ENCODE data around the gene ELMO1.

The ELMO1 gene

DNA sequence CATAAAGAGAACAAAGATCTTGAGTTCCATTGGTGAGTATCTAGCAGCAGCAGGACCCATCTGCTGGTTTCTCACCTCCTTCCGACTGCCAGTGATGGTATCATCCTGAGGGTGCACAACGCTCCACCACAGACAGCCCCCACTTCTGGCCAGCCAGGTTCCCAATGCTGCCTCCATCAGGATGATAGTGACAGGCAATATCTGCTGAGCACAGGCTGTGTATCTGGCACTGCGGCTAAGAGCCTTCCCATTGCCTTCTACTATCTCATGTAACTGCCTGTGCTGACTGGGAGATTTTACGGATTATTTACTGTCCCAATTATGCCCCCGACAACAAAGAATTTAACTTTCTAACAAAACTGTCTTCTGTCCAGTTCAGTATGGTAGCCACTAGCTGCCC, 372.0 kb downstream of the ELMO1 start:
- no peak for DNase-seq

- no peak for DNase-seq
These were observed 374.3 kb downstream of the ELMO1 start for GRCh38 chr7:37074370-37074769.

- no peak for DNase-seq
These were observed 377.5 kb downstream of the ELMO1 start for GRCh38 chr7:37071124-37071523.

GRCh38 chr7:37070471-37070870, 378.2 kb downstream of the ELMO1 start:
- DNase-seq: no peak

DNA sequence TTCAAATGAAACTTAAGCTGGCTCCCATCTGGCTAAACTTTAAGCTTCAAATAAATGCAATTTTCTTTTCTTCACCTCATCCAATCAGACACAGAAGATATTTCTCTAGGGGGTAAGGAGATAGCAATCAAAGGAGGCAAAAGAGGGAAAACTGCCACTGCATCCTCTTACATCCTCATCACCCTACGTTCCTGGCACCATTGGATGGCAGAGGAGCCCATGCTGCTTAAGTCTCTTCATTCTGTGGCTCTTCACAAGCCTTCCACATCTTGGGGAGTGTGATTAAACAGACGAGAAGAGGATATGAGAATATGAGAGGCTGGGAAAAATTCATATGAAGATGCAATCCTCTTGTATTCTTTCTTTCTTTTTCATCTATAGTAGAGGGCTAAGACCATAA, 378.6 kb downstream of the ELMO1 start:
- no peak for DNase-seq

- DNase-seq: no peak
These were observed 379.3 kb downstream of the ELMO1 start for GRCh38 chr7:37069336-37069735.

- no peak for DNase-seq
These were observed 379.8 kb downstream of the ELMO1 start for GRCh38 chr7:37068902-37069301.

DNA sequence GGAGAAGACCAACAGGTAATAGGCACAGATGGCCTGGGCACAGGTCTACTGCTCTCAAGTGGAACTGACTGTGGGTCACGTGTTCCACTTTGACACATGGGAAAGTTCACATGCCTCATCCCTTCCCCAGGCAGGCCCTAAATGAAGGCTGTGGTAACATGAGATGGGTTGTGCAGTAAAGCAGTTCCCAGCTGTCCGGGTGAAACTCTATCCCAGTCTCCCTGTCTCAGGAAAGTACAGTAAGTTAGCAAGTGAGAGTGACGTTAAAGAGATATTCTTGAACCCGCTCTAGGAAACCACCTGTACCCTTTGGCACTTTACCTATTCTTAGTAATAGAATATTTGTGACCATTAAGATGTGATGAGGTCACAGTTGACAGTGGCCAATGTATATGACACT, 380.6 kb downstream of the ELMO1 start:
- DNase-seq: no peak

DNA sequence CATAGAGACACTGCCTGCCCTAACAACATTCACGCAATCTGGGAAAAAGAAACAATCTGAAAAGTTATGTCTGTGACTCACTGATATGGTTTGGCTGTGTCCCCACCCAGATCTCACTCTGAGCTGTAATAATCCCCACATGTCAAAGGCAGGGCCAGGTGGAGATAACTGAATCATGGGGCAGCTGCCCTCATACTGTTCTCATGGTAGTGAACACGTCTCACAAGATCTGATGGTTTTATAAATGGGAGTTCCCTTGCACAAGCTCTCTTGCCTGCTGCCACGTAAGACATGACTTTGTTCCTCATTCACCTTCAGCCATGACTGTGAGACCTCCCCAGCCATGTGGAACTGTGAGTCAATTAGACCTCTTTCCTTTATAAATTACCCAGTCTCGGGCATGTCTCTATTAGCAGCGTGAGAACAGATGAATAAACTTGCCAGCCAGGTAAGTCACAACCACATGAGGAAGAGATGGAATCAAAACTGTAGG, 382.8 kb downstream of the ELMO1 start:
- DNase-seq: no peak

GRCh38 chr7:37062560-37062859, 386.2 kb downstream of the ELMO1 start:
- DNase-seq: no peak

DNA sequence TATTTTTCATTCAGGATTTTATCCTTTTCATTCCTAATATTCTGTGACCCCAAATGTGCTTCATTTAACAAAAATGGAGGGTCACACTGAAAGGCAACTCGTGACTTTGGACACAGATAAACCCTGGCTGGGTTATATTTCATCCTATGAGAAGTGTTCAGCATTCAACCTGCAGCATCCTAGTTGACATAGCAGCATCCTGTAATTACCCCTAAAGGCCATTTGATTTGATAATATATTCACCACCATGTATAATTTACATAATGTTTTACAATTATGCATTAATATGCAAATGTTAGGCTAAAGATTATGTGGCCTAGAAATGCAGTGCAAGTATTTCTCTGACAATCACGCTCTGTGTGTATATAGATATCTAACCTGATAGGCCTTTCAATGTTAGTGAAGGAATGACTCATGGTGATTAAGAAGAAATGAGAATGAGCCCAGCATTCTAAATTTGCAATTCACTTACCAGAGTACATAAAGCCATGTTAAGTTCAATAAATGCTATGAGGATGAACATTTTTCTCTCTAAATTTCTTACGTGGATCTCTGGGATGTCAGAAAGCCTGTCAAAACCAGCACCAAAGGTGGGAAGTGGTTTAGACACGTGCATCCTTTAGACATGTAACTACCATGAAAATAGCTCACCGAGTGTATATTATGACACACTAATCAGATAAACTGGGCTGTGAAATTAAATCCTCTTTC, 386.7 kb downstream of the ELMO1 start:
- no peak for DNase-seq

DNA sequence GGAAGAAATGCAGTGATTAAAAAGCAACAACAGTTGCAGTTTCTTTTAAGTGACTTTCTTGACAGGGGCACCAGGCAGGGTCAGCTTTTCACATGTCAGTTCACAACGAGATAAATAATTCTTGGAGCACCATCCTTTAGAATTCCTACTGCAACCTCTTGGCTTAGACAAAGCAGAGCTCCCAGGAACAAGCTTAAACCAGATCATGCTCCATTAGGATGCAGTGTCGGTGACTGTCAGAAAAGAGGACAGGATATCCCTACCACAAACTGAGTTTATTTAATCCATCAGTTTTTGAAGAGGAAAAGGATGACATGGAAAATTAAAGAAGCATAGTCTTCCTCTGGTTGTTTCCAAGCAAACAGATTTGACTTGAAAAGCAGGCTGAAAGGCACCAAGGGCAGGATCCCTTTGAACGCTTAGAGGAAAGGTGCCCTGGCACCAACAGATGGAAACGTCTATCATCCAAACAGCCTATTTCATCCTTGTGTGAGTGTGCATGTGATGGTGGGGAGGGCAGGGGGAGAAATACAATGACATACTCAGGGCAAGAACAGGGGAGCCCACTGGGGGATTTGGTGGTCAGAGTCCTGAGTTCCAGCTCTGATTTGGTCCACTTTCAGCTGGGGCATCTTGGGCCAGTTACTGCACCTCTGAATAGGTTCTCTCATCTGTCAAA, 392.3 kb downstream of the ELMO1 start:
- no peak for DNase-seq

- no peak for DNase-seq
These were observed 393.9 kb downstream of the ELMO1 start for GRCh38 chr7:37054624-37055241.

DNA sequence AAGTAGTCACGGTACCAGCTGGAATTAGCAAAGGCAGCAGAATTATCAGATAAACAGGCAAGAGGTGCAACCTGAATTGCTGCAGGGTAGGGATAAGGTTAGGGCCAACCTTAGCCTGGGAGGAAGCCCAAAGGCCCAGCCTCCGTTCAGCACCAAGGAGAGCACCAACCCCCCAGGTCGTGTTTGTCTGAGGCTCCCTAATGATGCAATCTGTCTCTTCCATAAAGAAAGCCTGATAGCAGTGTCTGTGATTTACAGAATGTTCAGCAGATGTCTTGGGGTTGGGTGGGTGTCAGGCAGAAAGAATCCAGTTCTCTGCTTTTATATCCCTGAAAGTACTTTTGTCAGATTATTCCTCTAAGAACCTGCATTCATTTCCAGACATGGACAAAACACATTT, 396.0 kb downstream of the ELMO1 start:
- no peak for DNase-seq

GRCh38 chr7:37050801-37051200, 397.9 kb downstream of the ELMO1 start:
- DNase-seq: no peak

GRCh38 chr7:37048674-37049073, 400.0 kb downstream of the ELMO1 start:
- DNase-seq: no peak

- no peak for DNase-seq
These were observed 401.4 kb downstream of the ELMO1 start for GRCh38 chr7:37047260-37047659.

DNA sequence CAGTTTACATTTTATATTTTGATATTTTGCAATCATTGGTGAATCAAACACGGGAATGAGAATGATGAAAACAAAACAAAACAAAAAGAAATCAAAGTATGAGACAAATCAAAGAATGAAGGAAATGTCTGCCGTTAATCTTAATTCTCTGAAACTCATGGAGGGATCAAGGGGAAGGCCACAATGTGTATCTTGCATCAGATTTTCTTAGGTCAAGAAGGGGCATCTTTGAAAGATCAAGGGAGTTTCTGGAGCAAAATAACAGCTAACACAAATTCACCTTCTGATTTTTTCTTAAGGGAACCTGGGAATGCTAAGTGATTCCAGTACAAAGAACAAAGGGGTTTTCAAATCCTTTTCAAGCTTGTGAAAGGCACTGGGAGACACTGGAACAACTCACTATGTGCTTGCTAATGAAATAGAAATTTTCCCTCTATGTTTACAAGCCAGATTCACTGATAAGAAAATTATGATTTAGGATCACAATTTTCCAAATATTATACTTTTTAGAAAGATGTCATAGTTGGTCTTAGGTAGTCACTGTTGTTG, 402.1 kb downstream of the ELMO1 start:
- DNase-seq: no peak

DNA sequence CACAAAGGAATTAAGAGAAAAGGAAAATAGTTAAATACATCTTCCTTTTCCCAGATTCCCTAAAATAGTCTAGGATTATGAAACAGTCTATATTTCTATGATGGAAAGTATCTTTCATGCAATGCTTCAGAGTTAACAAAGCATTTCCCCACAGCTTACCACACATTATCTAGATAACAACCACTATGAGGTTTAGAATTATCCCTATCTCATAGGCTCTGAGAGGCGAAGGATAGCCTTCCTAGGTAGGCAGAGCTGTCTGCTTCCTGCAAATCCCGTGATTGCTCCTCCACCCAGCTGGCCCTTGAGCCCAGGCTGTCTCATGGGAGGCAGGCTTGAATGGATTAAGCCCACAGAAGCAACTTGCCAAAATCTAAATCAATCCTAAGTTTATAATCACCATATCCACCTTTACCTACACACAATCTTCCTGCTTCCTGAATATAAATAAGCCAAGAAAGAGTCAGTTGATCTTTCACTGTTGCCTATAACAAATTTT, 402.9 kb downstream of the ELMO1 start:
- DNase-seq: no peak

DNA sequence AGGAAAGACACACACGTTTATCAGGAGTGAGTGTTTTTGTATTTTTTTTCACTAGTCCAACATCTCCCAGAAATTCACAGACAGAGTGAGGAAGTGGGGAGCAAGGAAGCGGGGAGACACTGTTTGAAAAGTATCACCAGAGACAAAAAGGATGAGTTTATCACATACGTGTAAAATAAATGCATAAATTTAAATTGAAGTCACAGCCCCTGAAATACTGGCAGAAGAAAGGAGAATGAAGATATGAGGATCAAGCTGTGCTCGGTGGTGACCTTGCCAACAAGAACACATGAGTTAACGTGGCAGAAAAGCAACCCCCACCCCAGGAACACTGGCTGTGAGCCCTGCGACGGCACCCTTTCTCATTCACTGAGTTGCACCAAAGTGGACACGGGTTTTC, 407.2 kb downstream of the ELMO1 start:
- no peak for DNase-seq

- no peak for DNase-seq
These were observed 408.3 kb downstream of the ELMO1 start for GRCh38 chr7:37040330-37040729.

DNA sequence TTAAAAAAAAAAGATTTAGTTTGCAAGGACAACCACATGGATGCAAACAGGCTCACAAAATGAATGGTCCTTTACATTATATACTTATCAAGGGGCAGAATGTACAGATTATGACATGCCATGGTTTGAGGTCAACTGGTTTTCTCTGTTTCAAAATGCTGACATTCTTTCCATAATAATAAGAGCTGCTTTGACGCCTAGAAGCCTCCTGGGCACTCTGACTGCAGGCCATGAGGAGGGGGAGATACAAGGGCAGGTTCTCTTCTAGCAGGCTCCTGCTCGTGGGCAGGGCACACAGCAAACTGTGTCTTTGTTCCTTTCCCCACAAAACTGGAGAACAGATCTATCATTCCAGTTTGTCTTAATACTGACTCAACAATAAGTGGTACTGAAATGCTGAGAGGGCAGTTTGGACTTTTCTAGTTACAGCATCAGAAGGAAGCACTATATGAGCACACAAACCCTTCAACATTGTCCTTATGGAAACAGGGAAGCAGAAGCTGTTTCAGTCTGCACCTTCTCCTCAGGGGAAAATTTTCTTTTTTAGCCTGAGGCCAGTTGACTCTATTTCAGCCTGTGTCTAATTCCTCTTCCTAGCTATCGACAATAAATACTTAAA, 409.4 kb downstream of the ELMO1 start:
- DNase-seq: no peak

DNA sequence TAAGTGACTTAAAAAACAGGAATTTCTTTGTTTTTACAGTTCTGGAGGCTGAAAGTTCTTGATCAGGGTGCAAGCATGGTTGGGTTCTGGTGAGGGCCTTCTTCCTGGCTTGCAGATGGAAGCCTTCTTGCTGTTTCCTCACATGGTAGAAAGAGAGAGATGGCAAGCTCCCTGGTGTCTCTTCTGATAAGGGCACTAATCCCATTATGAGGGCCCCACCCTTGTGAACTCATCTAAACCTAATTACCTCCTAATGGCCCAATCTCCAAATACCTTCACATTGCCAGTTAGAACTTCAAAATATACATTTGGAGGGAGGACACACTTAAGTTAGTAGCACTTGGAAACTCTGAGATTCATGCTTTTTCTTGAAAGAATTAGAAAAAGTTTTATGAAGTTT, 410.0 kb downstream of the ELMO1 start:
- DNase-seq: no peak

- no peak for DNase-seq
These were observed 411.4 kb downstream of the ELMO1 start for GRCh38 chr7:37037286-37037685.

Measured in GDM1 (cell line).